Nephron progenitor cell (in vitro differentiated cells): Measurements from ENCODE around the gene CD48.

Source experiments
- DNase-seq: peaks from one replicate; pipeline ENCODE4 v3.0.0; 2021
- H3K27ac Mint-ChIP-seq: 2 replicates; pipeline ENCODE4 v1.8.0; 2021; ENCODE audit warnings: mild to moderate bottlenecking, moderate library complexity, mixed read lengths
- H3K27me3 Mint-ChIP-seq: 2 replicates; pipeline ENCODE4 v1.8.0; 2021; ENCODE audit warnings: mild to moderate bottlenecking, low read depth, mixed read lengths; ENCODE audit not compliant: poor library complexity
- H3K36me3 Mint-ChIP-seq: 2 replicates; pipeline ENCODE4 v1.8.0; 2021; ENCODE audit warnings: low read depth, mixed read lengths
- H3K4me1 Mint-ChIP-seq: 2 replicates; pipeline ENCODE4 v1.8.0; 2021; ENCODE audit warnings: mixed read lengths
- H3K4me3 Mint-ChIP-seq: 2 replicates; pipeline ENCODE4 v1.8.0; 2021; ENCODE audit warnings: mild to moderate bottlenecking, moderate library complexity, mixed read lengths
- H3K9me3 Mint-ChIP-seq: 2 replicates; pipeline ENCODE4 v1.8.0; 2021; ENCODE audit warnings: mild to moderate bottlenecking, moderate library complexity, mixed read lengths
- TF ChIP-seq, protein P1 (sequence below): fragments of 200-600 bp; sonication (generic); IDR thresholded peaks from 2 replicates; pipeline ENCODE4 v1.5.0; 2021; ENCODE audit warnings: antibody characterized with exemption

Gene CD48

DNA sequence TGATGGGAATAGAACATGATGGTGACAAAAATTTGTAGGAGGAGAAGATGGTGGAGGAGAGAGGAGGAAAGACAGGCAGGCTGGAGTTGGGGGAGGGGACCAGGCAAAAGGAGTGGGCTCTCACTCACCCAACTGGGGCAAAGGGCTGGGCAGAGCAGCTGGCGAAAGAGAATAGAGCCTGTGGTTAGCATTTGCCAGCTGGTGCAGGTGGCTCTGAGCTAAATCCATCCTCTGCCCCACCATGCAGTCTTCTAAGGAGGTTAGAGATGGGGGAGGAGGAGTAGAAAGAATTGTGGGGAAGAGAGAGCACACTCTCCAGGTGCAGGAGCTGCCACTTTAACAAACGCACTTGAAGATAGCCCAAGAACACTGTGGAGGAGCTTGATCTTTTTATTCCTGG lies 37.2 kb downstream of the CD48 start:
- Mint-ChIP-seq H3K4me3 (no peak overlapping the region), H3K9me3 (peaks cover 7% of the 10 kb centered on the region), H3K36me3 (no peaks in the 10 kb centered on the region), H3K27ac (no peak overlapping the region), H3K27me3 (peaks cover 12% of the 10 kb centered on the region), H3K4me1 (no peaks in the 10 kb centered on the region)
- DNase-seq, result no peak
- TF ChIP-seq, protein P1, sequence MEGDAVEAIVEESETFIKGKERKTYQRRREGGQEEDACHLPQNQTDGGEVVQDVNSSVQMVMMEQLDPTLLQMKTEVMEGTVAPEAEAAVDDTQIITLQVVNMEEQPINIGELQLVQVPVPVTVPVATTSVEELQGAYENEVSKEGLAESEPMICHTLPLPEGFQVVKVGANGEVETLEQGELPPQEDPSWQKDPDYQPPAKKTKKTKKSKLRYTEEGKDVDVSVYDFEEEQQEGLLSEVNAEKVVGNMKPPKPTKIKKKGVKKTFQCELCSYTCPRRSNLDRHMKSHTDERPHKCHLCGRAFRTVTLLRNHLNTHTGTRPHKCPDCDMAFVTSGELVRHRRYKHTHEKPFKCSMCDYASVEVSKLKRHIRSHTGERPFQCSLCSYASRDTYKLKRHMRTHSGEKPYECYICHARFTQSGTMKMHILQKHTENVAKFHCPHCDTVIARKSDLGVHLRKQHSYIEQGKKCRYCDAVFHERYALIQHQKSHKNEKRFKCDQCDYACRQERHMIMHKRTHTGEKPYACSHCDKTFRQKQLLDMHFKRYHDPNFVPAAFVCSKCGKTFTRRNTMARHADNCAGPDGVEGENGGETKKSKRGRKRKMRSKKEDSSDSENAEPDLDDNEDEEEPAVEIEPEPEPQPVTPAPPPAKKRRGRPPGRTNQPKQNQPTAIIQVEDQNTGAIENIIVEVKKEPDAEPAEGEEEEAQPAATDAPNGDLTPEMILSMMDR, result no peak

DNA sequence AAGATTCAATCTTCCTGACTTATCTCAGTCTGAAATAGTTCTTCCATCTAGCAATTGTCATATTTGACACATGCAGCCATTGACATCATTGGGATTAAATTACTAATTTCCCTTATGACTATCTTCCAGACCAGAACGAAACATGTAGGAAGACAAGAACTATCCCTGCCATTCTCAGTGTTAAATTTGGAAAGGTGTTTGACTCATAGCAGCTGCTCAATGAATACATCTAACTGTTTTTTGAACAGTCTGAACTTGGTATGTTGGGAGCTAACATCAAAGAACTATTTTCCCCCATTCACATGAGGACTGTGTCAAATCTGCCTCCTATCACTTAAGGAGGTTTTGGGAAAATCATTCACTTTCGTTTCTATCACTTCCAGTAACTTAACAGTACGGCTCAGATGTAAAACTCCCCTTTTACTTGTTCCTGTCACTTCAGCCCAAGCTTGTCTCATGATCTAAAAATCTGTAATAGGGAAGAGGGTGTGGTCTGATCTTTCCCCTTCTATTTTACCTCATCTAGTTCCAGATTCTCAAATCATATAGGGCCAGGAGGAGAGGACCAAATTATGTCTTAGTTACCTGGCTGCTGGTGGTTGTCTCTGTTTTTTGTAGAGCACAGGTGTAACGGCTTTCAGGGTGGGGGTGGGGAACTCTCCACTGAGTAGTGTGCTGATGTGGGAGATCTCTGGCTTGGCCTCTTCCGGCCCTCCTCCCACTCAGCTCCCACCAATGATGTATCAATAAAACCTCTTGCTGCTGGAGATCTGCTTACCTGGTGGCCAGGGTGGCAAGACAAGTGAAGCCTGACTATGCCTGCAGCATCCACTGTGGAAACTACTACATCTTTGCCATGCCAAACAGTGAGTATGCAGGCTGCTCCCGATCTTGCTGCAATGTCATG lies 38.6 kb downstream of the CD48 start:
- Mint-ChIP-seq H3K4me3 (no peak overlapping the region), H3K27me3 (peaks cover 6% of the 10 kb centered on the region), H3K4me1 (no peaks in the 10 kb centered on the region), H3K9me3 (peaks cover 7% of the 10 kb centered on the region), H3K36me3 (no peaks in the 10 kb centered on the region), H3K27ac (no peak overlapping the region)
- no peak for DNase-seq
- TF ChIP-seq, protein P1, result no peak

DNA sequence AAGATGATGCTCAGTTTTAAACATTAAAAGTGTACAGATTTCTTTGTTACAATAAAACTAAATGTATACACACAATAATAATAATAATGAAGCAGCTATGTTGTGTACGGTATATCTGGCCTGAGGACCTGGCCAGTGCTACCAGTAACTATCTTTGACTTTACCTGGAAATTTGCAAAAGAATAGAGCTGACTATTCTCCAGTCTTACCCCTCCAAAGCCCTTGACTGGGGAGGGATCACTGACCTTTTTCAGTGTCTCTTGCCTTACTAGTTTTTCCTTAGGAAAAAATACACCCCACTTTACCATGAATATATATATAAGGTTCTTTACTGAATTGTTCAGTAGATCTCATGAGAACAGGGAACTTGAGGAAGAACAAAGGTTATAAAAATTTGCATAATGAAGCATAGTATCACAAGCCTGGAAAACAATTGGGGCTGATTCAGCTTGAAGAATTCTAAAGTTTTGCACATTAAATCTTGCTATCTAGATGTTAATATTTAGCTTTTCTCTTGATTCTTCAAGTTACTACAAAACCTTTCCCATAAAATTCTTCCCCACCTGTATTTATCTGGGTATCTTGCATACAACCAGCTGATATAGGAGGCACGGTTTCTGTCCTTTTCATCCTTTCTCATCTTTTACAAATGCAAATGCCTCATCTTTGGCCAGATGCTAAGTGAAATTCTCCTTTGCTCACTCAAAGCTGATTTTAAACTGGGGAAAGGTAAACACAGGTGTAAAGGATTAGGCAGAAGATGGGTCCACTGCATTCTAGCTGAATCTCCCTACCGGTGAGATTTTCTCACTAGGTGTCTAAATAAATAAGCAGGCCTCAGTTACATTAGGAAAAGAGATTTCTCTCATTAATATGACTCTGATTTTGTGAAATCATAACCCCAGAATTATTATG lies 39.8 kb downstream of the CD48 start:
- DNase-seq, result no peak
- TF ChIP-seq, protein P1, result no peak
- Mint-ChIP-seq H3K27ac (no peak overlapping the region), H3K36me3 (no peaks in the 10 kb centered on the region), H3K4me3 (no peak overlapping the region), H3K27me3 (peaks cover 3% of the 10 kb centered on the region), H3K4me1 (no peaks in the 10 kb centered on the region), H3K9me3 (peaks cover 7% of the 10 kb centered on the region)

DNA sequence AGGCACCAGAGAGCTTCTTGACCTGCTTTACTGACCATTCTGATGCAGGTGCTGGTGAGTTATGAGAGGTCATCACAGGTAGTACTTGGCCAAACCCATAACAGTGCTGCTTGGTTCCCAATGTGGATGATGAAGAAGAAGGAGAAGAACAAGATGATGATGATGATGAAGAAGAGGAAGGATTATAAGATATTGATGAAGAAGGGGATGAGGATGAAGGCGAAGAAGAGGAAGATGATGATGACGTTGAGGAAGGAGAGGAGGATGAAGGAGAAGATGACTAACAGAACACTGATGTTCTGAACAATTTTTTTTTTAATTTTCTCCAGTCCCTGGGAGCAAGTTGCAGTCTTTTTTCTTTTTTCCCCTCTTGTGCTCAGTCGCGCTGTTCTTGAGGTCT lies 40.9 kb downstream of the CD48 start:
- H3K4me3 Mint-ChIP-seq, result no peak overlapping the region
- H3K27me3 Mint-ChIP-seq, result peaks cover 3% of the 10 kb centered on the region
- H3K9me3 Mint-ChIP-seq, result peaks cover 7% of the 10 kb centered on the region
- TF ChIP-seq, protein P1, result no peak
- peaks cover 7% of the 10 kb centered on the region for H3K4me1 Mint-ChIP-seq
- no peak for DNase-seq
- no peaks in the 10 kb centered on the region for H3K36me3 Mint-ChIP-seq
- no peak overlapping the region for H3K27ac Mint-ChIP-seq

DNA sequence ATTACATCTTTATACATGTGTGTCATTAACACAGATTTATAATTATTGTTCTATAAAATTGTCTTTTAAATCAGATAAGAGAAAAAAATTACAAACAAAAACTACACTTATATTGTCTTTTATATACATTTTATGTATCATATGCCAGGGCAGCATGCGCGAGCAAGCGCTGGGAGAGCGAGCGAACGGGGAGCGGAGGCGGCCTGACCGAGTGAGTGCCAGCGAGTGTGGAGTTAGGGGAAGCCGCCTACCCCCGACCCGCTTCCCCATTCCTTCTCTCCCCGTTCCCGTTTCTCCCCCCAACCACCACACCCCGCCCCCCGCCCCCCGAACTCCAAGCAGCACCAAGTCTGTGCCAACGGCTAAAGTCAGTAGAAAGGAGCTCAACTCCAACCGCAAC lies 41.8 kb downstream of the CD48 start:
- H3K36me3 Mint-ChIP-seq, result no peaks in the 10 kb centered on the region
- H3K27ac Mint-ChIP-seq, result no peak overlapping the region
- TF ChIP-seq, protein P1, result no peak
- H3K4me1 Mint-ChIP-seq, result peaks cover 9% of the 10 kb centered on the region
- H3K9me3 Mint-ChIP-seq, result peaks cover 7% of the 10 kb centered on the region
- no peak for DNase-seq
- H3K27me3 Mint-ChIP-seq, result peaks cover 3% of the 10 kb centered on the region
- H3K4me3 Mint-ChIP-seq, result no peak overlapping the region
